T-helper 1 cell treated with Interleukin-12 subunit alpha and Interleukin-12 subunit beta and Interleukin-4 antibody, amounts not matched to agents 30 μg/mL and 1 μg/mL, for 36 hours (primary cell): ENCODE measurements around the gene KCTD13.
"Not testable (repeated sequence)": the region's sequence is repeated elsewhere in the genome, so short reads cannot be mapped to it uniquely, and the experiment has no call there.

Experiments used
- H3K27ac Mint-ChIP-seq: one replicate; pipeline ENCODE4 v1.8.0; 2021; ENCODE audit warnings: mild to moderate bottlenecking, mixed read lengths
- H3K27me3 Mint-ChIP-seq: one replicate; pipeline ENCODE4 v1.8.0; 2021; ENCODE audit warnings: low read depth, mixed read lengths
- H3K36me3 Mint-ChIP-seq: one replicate; pipeline ENCODE4 v1.8.0; 2021; ENCODE audit warnings: low read depth, mixed read lengths
- H3K4me1 Mint-ChIP-seq: one replicate; pipeline ENCODE4 v1.8.0; 2021; ENCODE audit warnings: low read depth, mixed read lengths
- H3K4me3 Mint-ChIP-seq: one replicate; pipeline ENCODE4 v1.8.0; 2021; ENCODE audit warnings: mild to moderate bottlenecking, moderate library complexity, mixed read lengths
- H3K9me3 Mint-ChIP-seq: one replicate; pipeline ENCODE4 v1.8.0; 2021; ENCODE audit warnings: mixed read lengths

The KCTD13 gene

GRCh38 chr16:29891525-29892457 is 34.2 kb downstream of the KCTD13 start:
- Mint-ChIP-seq H3K27ac (no peak overlapping the region), H3K36me3 (no peaks in the 10 kb centered on the region), H3K27me3 (peaks cover 3% of the 10 kb centered on the region), H3K4me3 (no peak overlapping the region), H3K4me1 (no peaks in the 10 kb centered on the region), H3K9me3 (no peaks in the 10 kb centered on the region)

- H3K27me3 Mint-ChIP-seq, H3K4me1 Mint-ChIP-seq, H3K4me3 Mint-ChIP-seq, H3K27ac Mint-ChIP-seq, H3K36me3 Mint-ChIP-seq, H3K9me3 Mint-ChIP-seq: not testable (repeated sequence)
These were observed 36.7 kb downstream of the KCTD13 start for GRCh38 chr16:29889372-29889771.

- Mint-ChIP-seq H3K27ac (no peak overlapping the region), H3K27me3 (peaks cover 15% of the 10 kb centered on the region), H3K4me1 (no peaks in the 10 kb centered on the region)
These were observed 42.0 kb downstream of the KCTD13 start for GRCh38 chr16:29883987-29884386.

GRCh38 chr16:29881050-29881449 is 45.0 kb downstream of the KCTD13 start:
- Mint-ChIP-seq H3K27ac (no peak overlapping the region), H3K27me3 (peaks cover 36% of the 10 kb centered on the region), H3K36me3 (no peaks in the 10 kb centered on the region), H3K4me1 (peaks cover 9% of the 10 kb centered on the region), H3K4me3 (no peak overlapping the region), H3K9me3 (no peaks in the 10 kb centered on the region)

More at GRCh38 chr16:29883987-29884386, 42.0 kb downstream of the KCTD13 start:
- Mint-ChIP-seq H3K9me3 (no peaks in the 10 kb centered on the region), H3K36me3 (no peaks in the 10 kb centered on the region), H3K4me3 (no peak overlapping the region)

GRCh38 chr16:29878172-29878571 is 47.9 kb downstream of the KCTD13 start:
- no peaks in the 10 kb centered on the region for H3K36me3 Mint-ChIP-seq

GRCh38 chr16:29877266-29877961 is 48.6 kb downstream of the KCTD13 start:
- H3K4me1 Mint-ChIP-seq: peaks cover 9% of the 10 kb centered on the region
- H3K27ac Mint-ChIP-seq: no peak overlapping the region
- H3K27me3 Mint-ChIP-seq: peaks cover 35% of the 10 kb centered on the region
- no peaks in the 10 kb centered on the region for H3K36me3 Mint-ChIP-seq
- H3K9me3 Mint-ChIP-seq: no peaks in the 10 kb centered on the region
- peak overlapping the region; percentile 32 for H3K4me3 Mint-ChIP-seq

More at GRCh38 chr16:29878172-29878571, 47.9 kb downstream of the KCTD13 start:
- Mint-ChIP-seq H3K9me3 (no peaks in the 10 kb centered on the region), H3K4me1 (peaks cover 9% of the 10 kb centered on the region), H3K27ac (no peak overlapping the region), H3K27me3 (peaks cover 40% of the 10 kb centered on the region), H3K4me3 (no peak overlapping the region)

- no peaks in the 10 kb centered on the region for H3K36me3 Mint-ChIP-seq
- no peak overlapping the region for H3K27ac Mint-ChIP-seq
- H3K27me3 Mint-ChIP-seq: peaks cover 35% of the 10 kb centered on the region
These were observed 49.3 kb downstream of the KCTD13 start for GRCh38 chr16:29876594-29877249.

GRCh38 chr16:29876217-29876593 is 49.8 kb downstream of the KCTD13 start:
- no peak overlapping the region for H3K27ac Mint-ChIP-seq
- H3K9me3 Mint-ChIP-seq: no peaks in the 10 kb centered on the region
- H3K36me3 Mint-ChIP-seq: no peaks in the 10 kb centered on the region
- H3K4me1 Mint-ChIP-seq: peaks cover 9% of the 10 kb centered on the region
- peaks cover 35% of the 10 kb centered on the region for H3K27me3 Mint-ChIP-seq
- H3K4me3 Mint-ChIP-seq: peak overlapping the region; percentile 74

More at GRCh38 chr16:29876594-29877249, 49.3 kb downstream of the KCTD13 start:
- Mint-ChIP-seq H3K4me3 (peak overlapping the region; percentile 74), H3K4me1 (peaks cover 9% of the 10 kb centered on the region), H3K9me3 (no peaks in the 10 kb centered on the region)

GRCh38 chr16:29875206-29875605 is 50.8 kb downstream of the KCTD13 start:
- Mint-ChIP-seq H3K4me3 (no peak overlapping the region), H3K27ac (no peak overlapping the region), H3K9me3 (no peaks in the 10 kb centered on the region), H3K27me3 (peaks cover 35% of the 10 kb centered on the region), H3K4me1 (peaks cover 9% of the 10 kb centered on the region), H3K36me3 (no peaks in the 10 kb centered on the region)

GRCh38 chr16:29873319-29873718 is 52.7 kb downstream of the KCTD13 start:
- Mint-ChIP-seq H3K9me3 (no peaks in the 10 kb centered on the region), H3K27ac (no peak overlapping the region), H3K36me3 (no peaks in the 10 kb centered on the region), H3K27me3 (peaks cover 30% of the 10 kb centered on the region), H3K4me3 (no peak overlapping the region), H3K4me1 (peaks cover 9% of the 10 kb centered on the region)

GRCh38 chr16:29871822-29872546 is 54.0 kb downstream of the KCTD13 start:
- Mint-ChIP-seq H3K9me3 (no peaks in the 10 kb centered on the region), H3K27me3 (peaks cover 17% of the 10 kb centered on the region), H3K36me3 (no peaks in the 10 kb centered on the region), H3K27ac (no peak overlapping the region), H3K4me1 (peaks cover 6% of the 10 kb centered on the region), H3K4me3 (no peak overlapping the region)

GRCh38 chr16:29869067-29869466 is 57.0 kb downstream of the KCTD13 start:
- not testable (repeated sequence) for H3K27me3 Mint-ChIP-seq, H3K4me3 Mint-ChIP-seq, H3K36me3 Mint-ChIP-seq, H3K9me3 Mint-ChIP-seq, H3K4me1 Mint-ChIP-seq, H3K27ac Mint-ChIP-seq

- H3K27ac Mint-ChIP-seq: no peak overlapping the region
- no peaks in the 10 kb centered on the region for H3K27me3 Mint-ChIP-seq
- no peaks in the 10 kb centered on the region for H3K36me3 Mint-ChIP-seq
- H3K4me3 Mint-ChIP-seq: no peak overlapping the region
- no peaks in the 10 kb centered on the region for H3K9me3 Mint-ChIP-seq
- H3K4me1 Mint-ChIP-seq: peaks cover 5% of the 10 kb centered on the region
These were observed 57.5 kb downstream of the KCTD13 start for GRCh38 chr16:29868396-29869009.

GRCh38 chr16:29864205-29864604 is 61.8 kb downstream of the KCTD13 start:
- Mint-ChIP-seq H3K4me1 (peaks cover 12% of the 10 kb centered on the region), H3K36me3 (peaks cover 12% of the 10 kb centered on the region), H3K27ac (no peak overlapping the region), H3K4me3 (no peak overlapping the region), H3K9me3 (no peaks in the 10 kb centered on the region), H3K27me3 (no peaks in the 10 kb centered on the region)
